ENCODE measurements around the gene MAP3K8. TPM values are rescaled to one million over a fixed set of nuclear protein-coding genes. Genes with fewer than 3 reads are reported as not detected.
"Not testable (repeated sequence)": the region's sequence is repeated elsewhere in the genome, so short reads cannot be mapped to it uniquely, and the experiment has no call there.

The MAP3K8 gene
- total RNA-seq, 1 donor from 2014 or later, result 34.0 TPM

GRCh38 chr10:30422981-30423654, 10.9 kb upstream of the MAP3K8 start:
- Histone ChIP-seq H3K36me3 (no peaks in the 10 kb centered on the region), H3K9me3 (no peaks in the 10 kb centered on the region), H3K4me3 (no peak overlapping the region), H3K27me3 (ENCODE audit: low read depth) (no peaks in the 10 kb centered on the region), H3K4me1 (peaks cover 46% of the 10 kb centered on the region), H3K27ac (peak overlapping the region; percentile 75)
- DNase-seq (peak; percentile 82), ATAC-seq (peak; percentile 87 to 89)
- intact Hi-C loops (cut with DNase I), result no loop called here
- no peak for TF ChIP-seq CTCF (IDR thresholded peaks at IDR 0.05)

DNA sequence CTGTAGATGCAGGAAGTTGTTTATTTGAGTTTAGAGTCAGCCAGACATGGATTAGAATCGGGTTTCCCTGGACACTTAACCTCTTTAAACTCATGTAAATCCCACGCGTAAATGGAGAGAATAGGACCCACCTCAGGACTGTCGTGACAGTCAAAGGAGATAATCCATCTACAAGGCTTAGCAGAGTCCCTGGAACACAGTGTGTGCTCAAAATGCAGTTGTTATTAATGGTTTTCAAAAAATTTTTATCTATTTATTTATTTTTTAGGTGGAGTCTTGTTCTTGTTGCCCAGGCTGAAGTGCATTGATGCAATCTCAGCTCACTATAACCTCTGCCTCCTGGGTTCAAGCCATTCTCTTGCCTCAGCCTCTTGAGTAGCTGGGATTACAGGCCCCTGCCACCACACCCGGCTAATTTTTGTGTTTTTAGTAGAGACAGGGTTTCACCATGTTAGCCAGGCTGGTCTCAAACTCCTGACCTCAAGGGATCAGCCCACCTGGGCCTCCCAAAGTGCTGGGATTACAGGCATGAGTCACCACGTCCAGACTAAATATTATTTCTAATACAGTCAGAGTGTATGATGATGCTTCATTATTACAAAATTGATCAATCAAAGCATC, 10.2 kb upstream of the MAP3K8 start:
- H3K4me3 ChIP-seq; DNase-seq; H3K36me3 ChIP-seq; H3K27me3 ChIP-seq (ENCODE audit: low read depth); intact Hi-C loops (cut with DNase I); H3K9me3 ChIP-seq: not testable (repeated sequence)
- ATAC-seq, result peak in 1 of 2 donors; percentile 41
- Histone ChIP-seq H3K4me1 (peaks cover 40% of the 10 kb centered on the region), H3K27ac (peak overlapping the region; percentile 75)

DNA sequence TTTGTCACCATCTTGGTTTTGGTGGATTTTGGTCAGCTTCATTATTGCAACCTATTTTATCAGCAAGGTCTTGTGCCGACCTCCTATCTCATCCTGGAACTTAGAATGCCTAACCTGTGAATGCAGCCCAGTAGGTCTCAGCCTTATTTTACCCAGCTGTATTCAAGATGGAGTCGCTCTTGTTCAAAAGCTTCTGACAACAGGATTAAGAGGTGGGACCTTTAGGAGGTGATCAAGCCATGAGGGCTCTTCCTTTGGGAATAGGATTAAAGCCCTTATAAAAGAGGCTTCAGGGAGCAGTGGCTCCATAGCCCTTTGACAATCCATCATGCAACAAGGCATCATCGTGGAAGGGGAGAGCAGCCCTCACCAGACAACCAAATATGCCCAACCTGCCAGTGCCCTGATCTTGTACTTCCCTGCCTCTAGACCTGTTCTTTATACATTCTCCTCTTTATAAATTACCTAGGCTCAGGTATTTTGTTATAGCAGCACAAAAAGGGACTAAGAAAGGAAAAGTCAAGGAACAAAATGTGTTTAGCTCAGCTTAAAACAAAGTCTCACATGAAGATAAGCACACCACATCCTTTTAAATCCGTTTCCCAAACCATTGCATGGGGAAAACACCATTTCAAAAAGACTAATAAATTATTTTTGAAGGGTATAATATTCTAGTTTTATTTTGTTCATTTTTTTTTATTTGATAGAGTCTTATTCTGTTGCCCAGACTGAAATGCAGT, 8.5 kb upstream of the MAP3K8 start:
- H3K4me3 ChIP-seq, result no peak overlapping the region
- H3K27ac ChIP-seq, result no peak overlapping the region
- DNase-seq (no peak), ATAC-seq (no peak)
- H3K4me1 ChIP-seq, result peaks cover 45% of the 10 kb centered on the region
- no peaks in the 10 kb centered on the region for H3K36me3 ChIP-seq
- intact Hi-C loops (cut with DNase I), result no loop called here
- no peaks in the 10 kb centered on the region for H3K9me3 ChIP-seq
- TF ChIP-seq CTCF (IDR thresholded peaks at IDR 0.05), result no peak
- H3K27me3 ChIP-seq (ENCODE audit: low read depth), result no peaks in the 10 kb centered on the region

GRCh38 chr10:30430544-30431298, 3.3 kb upstream of the MAP3K8 start:
- DNase-seq, result no peak
- H3K36me3 ChIP-seq, result no peaks in the 10 kb centered on the region
- intact Hi-C loops (cut with DNase I), result no loop called here
- no peak for TF ChIP-seq CTCF (IDR thresholded peaks at IDR 0.05)
- no peaks in the 10 kb centered on the region for H3K9me3 ChIP-seq
- H3K27me3 ChIP-seq (ENCODE audit: low read depth), result no peaks in the 10 kb centered on the region
- peak overlapping the region; percentile 19 for H3K4me3 ChIP-seq
- no peak for ATAC-seq
- peak overlapping the region; percentile 99 for H3K27ac ChIP-seq
- H3K4me1 ChIP-seq, result peaks cover 43% of the 10 kb centered on the region

DNA sequence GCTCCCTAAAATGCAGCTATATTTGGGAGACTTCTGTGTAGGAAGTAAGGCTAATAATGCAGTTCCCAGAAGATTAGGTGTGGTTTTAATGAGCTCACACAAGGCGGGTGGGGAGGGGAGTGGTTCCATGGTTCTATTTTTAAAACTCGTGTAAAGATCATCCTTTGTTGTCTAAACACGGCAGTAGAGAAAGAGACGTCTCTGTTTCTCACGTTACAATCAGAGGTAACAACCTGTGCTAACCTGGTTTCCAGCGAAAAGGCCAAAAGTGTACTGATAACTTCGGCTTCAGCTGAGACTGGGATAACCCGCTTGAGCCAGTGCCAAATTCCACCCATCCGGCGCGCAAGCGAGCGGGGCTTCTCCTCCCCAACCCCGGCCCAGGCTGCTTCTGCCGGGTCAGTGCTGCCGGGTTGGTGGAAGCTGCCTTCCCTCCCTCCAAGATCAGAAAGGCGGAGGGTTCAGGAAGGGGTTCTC, 2.5 kb upstream of the MAP3K8 start:
- intact Hi-C loops (cut with DNase I), result no loop called here
- DNase-seq, result no peak
- Histone ChIP-seq H3K27me3 (ENCODE audit: low read depth) (no peaks in the 10 kb centered on the region), H3K4me1 (peaks cover 44% of the 10 kb centered on the region), H3K27ac (peak overlapping the region; percentile 99), H3K4me3 (peak overlapping the region; percentile 19), H3K36me3 (no peaks in the 10 kb centered on the region), H3K9me3 (no peaks in the 10 kb centered on the region)
- no peak for ATAC-seq
- no peak for TF ChIP-seq CTCF (IDR thresholded peaks at IDR 0.05)

Data from lower lobe of right lung (tissue), 2 donors.